Measurements from ENCODE around the gene TTLL1.

DNA sequence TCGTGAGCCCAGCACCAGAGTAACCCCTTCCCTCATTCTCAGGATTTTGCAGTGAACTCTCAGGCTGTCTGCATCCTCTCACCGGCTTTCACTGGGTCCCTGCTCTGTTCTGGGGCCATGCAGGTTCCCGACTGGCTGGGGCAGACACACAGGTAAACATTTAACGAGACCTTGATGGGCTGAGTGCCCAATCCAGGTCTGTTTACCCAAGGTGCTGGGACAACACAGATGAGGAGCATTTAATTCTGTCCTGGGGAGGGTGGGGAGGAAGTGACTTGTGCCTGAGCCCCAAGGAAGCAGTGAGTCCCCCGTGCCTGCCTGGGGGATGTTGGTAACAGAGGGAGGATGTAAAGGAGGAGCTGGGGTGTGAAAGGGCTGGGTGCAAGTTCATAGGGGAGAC lies 25.8 kb upstream of the TTLL1 start:
- TF ChIP-seq, protein P1, sequence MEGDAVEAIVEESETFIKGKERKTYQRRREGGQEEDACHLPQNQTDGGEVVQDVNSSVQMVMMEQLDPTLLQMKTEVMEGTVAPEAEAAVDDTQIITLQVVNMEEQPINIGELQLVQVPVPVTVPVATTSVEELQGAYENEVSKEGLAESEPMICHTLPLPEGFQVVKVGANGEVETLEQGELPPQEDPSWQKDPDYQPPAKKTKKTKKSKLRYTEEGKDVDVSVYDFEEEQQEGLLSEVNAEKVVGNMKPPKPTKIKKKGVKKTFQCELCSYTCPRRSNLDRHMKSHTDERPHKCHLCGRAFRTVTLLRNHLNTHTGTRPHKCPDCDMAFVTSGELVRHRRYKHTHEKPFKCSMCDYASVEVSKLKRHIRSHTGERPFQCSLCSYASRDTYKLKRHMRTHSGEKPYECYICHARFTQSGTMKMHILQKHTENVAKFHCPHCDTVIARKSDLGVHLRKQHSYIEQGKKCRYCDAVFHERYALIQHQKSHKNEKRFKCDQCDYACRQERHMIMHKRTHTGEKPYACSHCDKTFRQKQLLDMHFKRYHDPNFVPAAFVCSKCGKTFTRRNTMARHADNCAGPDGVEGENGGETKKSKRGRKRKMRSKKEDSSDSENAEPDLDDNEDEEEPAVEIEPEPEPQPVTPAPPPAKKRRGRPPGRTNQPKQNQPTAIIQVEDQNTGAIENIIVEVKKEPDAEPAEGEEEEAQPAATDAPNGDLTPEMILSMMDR (IDR thresholded peaks at IDR 0.05; ENCODE audit: low read length): no peak
- no peak for TF ChIP-seq EZH2 (IDR thresholded peaks at IDR 0.05; ENCODE audit: borderline replicate concordance, low read length)

Measured in OCI-LY1 (cell line).